ENCODE results near the gene DNM3. TPM values are rescaled to one million over a fixed set of nuclear protein-coding genes. Genes with fewer than 3 reads are reported as not detected.

The DNM3 gene
- total RNA-seq, 1 donor from 2014 or later, result 7.7 TPM

DNA sequence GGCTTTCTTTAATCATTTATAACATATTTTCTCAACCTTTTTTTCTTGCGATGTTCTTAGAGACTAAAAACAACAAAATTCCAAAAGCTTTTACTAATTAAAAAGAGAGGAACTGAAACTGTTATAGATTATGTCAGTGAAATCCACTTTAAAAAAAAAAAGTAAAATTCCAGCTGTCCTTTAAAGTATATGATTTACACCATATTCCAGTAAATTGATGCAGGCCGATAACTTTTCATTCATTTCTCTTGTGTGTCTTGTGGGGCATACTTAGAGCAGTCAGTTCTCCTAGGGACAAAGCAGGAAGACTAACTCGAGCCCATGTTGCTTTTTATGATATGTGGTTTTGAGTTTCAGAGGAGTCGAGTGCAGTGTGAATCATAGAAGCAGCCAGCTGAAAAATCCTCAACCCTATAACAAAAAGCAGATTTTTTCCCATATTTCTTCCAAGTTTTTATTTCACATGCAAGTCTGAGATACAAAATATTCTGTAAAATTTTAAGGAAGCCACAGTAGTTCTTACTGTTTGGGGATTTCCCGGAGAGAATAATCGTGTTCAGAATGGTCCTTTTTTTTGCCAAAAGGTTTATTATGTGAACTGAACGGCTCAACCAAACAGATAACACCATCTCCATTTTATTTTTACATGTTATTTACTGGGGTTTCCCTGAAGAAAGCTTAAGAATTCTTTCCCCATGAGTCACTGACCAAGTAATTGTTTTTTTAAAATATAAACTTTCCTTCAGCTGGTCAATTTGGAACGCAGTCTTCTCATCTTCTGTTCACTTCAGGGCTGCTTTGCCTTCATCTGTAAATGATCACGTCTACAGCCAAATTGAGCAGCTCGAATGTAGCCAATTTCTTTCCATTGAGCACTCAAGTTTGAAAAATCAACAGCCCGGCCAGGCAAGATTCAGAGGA lies 502.2 kb downstream of the DNM3 start:
- Mint-ChIP-seq H3K4me1 (ENCODE audit: unreplicated experiment) (peaks cover 18% of the 10 kb centered on the region), H3K36me3 (ENCODE audit: low read depth, unreplicated experiment) (peaks cover 14% of the 10 kb centered on the region), H3K27me3 (ENCODE audit: unreplicated experiment) (peaks cover 1% of the 10 kb centered on the region), H3K9me3 (ENCODE audit: unreplicated experiment) (no peaks in the 10 kb centered on the region), H3K4me3 (ENCODE audit: unreplicated experiment) (no peak overlapping the region), H3K27ac (ENCODE audit: unreplicated experiment) (peak overlapping the region; percentile 2)
- no peak for DNase-seq (ENCODE audit: low spot score)
- TF ChIP-seq, protein P1, sequence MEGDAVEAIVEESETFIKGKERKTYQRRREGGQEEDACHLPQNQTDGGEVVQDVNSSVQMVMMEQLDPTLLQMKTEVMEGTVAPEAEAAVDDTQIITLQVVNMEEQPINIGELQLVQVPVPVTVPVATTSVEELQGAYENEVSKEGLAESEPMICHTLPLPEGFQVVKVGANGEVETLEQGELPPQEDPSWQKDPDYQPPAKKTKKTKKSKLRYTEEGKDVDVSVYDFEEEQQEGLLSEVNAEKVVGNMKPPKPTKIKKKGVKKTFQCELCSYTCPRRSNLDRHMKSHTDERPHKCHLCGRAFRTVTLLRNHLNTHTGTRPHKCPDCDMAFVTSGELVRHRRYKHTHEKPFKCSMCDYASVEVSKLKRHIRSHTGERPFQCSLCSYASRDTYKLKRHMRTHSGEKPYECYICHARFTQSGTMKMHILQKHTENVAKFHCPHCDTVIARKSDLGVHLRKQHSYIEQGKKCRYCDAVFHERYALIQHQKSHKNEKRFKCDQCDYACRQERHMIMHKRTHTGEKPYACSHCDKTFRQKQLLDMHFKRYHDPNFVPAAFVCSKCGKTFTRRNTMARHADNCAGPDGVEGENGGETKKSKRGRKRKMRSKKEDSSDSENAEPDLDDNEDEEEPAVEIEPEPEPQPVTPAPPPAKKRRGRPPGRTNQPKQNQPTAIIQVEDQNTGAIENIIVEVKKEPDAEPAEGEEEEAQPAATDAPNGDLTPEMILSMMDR (IDR thresholded peaks at IDR 0.05; ENCODE audit: unreplicated experiment), result no peak

DNA sequence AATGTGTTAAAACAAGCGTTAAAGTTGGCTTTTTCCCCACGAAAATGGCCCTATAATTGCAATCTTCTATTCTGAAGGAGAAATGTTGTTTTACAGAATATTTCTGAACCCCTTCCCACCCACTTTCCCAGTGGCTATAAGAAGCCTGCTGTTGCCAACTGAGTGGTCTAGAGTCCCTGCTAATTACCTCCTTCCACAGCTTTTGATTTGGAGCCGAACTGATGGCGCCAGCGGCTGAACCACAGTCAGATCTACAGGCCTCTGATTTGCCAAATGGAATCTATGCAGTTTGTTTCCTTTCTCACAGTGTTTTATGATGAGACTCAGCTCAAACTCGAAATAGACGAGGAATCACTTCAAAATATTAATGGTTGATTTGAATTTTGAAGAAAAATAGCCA lies 503.1 kb downstream of the DNM3 start:
- Mint-ChIP-seq H3K4me3 (ENCODE audit: unreplicated experiment) (no peak overlapping the region), H3K27me3 (ENCODE audit: unreplicated experiment) (peaks cover 1% of the 10 kb centered on the region), H3K4me1 (ENCODE audit: unreplicated experiment) (peaks cover 18% of the 10 kb centered on the region), H3K27ac (ENCODE audit: unreplicated experiment) (no peak overlapping the region), H3K9me3 (ENCODE audit: unreplicated experiment) (no peaks in the 10 kb centered on the region), H3K36me3 (ENCODE audit: low read depth, unreplicated experiment) (peaks cover 14% of the 10 kb centered on the region)
- TF ChIP-seq, protein P1 (IDR thresholded peaks at IDR 0.05; ENCODE audit: unreplicated experiment), result no peak
- no peak for DNase-seq (ENCODE audit: low spot score)

DNA sequence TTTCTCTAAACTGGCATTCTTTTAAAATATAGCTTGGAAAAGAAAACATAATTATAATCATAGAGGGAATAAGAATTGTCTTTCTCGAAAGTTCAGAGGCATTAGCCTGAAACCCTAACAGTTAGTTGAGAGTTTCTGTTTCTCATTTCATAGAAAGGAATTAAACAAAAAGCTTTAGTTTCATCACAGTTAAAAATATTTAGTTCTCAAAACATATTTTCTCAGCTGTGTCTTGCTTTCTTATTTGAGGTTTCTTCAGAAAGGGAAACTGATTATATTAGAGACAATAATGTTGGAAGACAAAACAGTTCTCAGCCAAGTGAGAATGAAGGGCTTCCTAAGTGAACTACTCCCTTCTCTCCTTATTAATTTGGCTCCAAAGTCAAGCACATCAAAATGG lies 503.8 kb downstream of the DNM3 start:
- Mint-ChIP-seq H3K27ac (ENCODE audit: unreplicated experiment) (no peak overlapping the region), H3K27me3 (ENCODE audit: unreplicated experiment) (no peaks in the 10 kb centered on the region), H3K4me3 (ENCODE audit: unreplicated experiment) (no peak overlapping the region), H3K36me3 (ENCODE audit: low read depth, unreplicated experiment) (peaks cover 14% of the 10 kb centered on the region), H3K4me1 (ENCODE audit: unreplicated experiment) (peaks cover 18% of the 10 kb centered on the region), H3K9me3 (ENCODE audit: unreplicated experiment) (no peaks in the 10 kb centered on the region)
- no peak for DNase-seq (ENCODE audit: low spot score)
- TF ChIP-seq, protein P1 (IDR thresholded peaks at IDR 0.05; ENCODE audit: unreplicated experiment), result no peak

DNA sequence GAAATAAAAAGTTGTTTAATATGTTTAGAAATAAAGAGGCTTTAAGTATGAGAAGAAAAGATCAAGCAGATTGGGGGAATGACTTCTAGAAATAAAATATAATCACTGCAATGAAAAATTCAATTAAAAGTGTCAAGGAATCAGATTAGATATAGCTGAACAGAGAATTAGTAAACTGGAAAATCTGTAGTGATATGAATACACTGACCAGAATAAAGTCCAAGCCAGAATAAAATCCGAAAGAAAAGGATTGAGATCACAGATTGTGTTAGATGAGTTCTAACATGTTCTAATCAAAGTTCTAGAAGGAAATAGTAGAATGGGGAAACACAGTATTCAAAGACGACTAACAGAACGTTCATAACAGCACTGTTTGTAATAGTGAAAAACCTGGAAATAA lies 506.1 kb downstream of the DNM3 start:
- no peaks in the 10 kb centered on the region for H3K27me3 Mint-ChIP-seq (ENCODE audit: unreplicated experiment)
- H3K4me3 Mint-ChIP-seq (ENCODE audit: unreplicated experiment), result no peak overlapping the region
- no peak for DNase-seq (ENCODE audit: low spot score)
- H3K9me3 Mint-ChIP-seq (ENCODE audit: unreplicated experiment), result no peaks in the 10 kb centered on the region
- peaks cover 14% of the 10 kb centered on the region for H3K36me3 Mint-ChIP-seq (ENCODE audit: low read depth, unreplicated experiment)
- TF ChIP-seq, protein P1 (IDR thresholded peaks at IDR 0.05; ENCODE audit: unreplicated experiment), result no peak
- H3K27ac Mint-ChIP-seq (ENCODE audit: unreplicated experiment), result no peak overlapping the region
- H3K4me1 Mint-ChIP-seq (ENCODE audit: unreplicated experiment), result peaks cover 9% of the 10 kb centered on the region

DNA sequence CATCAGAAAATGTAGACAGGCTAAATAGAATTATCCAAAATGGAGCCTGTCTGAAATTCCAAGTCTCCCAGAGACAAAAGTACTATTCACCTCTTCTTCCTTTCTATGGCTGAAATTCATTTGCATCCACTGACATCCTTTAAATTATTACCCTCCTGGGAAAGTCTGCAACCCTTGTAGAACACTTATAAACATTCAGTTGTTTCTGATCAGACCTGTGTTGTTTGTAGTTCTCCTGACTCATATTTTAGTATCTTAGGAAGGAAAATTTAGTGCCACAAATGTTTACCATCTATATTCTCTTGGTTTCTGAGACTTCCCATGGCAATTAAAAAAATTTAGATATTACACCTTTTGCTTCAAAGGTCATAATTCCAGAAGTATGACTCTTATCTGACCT lies 509.6 kb downstream of the DNM3 start:
- no peak for DNase-seq (ENCODE audit: low spot score)
- H3K9me3 Mint-ChIP-seq (ENCODE audit: unreplicated experiment), result no peaks in the 10 kb centered on the region
- no peaks in the 10 kb centered on the region for H3K27me3 Mint-ChIP-seq (ENCODE audit: unreplicated experiment)
- H3K27ac Mint-ChIP-seq (ENCODE audit: unreplicated experiment), result no peak overlapping the region
- no peak overlapping the region for H3K4me3 Mint-ChIP-seq (ENCODE audit: unreplicated experiment)
- TF ChIP-seq, protein P1 (IDR thresholded peaks at IDR 0.05; ENCODE audit: unreplicated experiment), result no peak
- H3K4me1 Mint-ChIP-seq (ENCODE audit: unreplicated experiment), result no peaks in the 10 kb centered on the region
- peaks cover 14% of the 10 kb centered on the region for H3K36me3 Mint-ChIP-seq (ENCODE audit: low read depth, unreplicated experiment)

All from endothelial cell (in vitro differentiated cells).